Erythroblast (primary cell): Measurements from ENCODE around the gene SF3A1.
A peak's percentile ranks its signal among the peaks of the same experiment; 100 is the strongest.

ENCODE experiments used
- DNase-seq, 2 experiments: peaks; one replicate each; lab custom pipeline; 2025; lab: John Stamatoyannopoulos, UW
- GATA1 ChIP-seq: IDR thresholded peaks from 2 replicates; pipeline ENCODE4 v1.6.1; 2011; ENCODE audit warnings: low read depth, mild to moderate bottlenecking, control low read depth, low read length, moderate library complexity
- POLR2A ChIP-seq: IDR thresholded peaks from 2 replicates; pipeline ENCODE4 v1.6.1; 2011; ENCODE audit warnings: mild to moderate bottlenecking, low read length

Gene SF3A1

GRCh38 chr22:30332994-30333706 is 23.5 kb downstream of the SF3A1 start:
- no peak for DNase-seq
- TF ChIP-seq POLR2A, result peak; percentile 25
- no peak for TF ChIP-seq GATA1

- TF ChIP-seq GATA1, result no peak
- DNase-seq, result no peak
These were observed 24.1 kb downstream of the SF3A1 start for GRCh38 chr22:30332551-30332950.

- DNase-seq, result no peak
- TF ChIP-seq POLR2A (no peak), GATA1 (no peak)
These were observed 28.1 kb downstream of the SF3A1 start for GRCh38 chr22:30328466-30329049.

GRCh38 chr22:30327864-30328345 is 28.8 kb downstream of the SF3A1 start:
- DNase-seq, result peak in 1 of 2 experiments; percentile 37
- TF ChIP-seq GATA1, result no peak
- no peak for TF ChIP-seq POLR2A

GRCh38 chr22:30326706-30327362 is 29.9 kb downstream of the SF3A1 start, which contains the start of gene TBC1D10A:
TSS of gene TBC1D10A (minus strand) at chr22:30326941. CDS start at chr22:30326881, 60 bp downstream.
- peak; percentile 94 to 97 for DNase-seq
- TF ChIP-seq POLR2A (peak; percentile 48), GATA1 (no peak)

- TF ChIP-seq POLR2A (no peak), GATA1 (no peak)
- DNase-seq, result no peak
These were observed 30.4 kb downstream of the SF3A1 start for GRCh38 chr22:30326255-30326705.

GRCh38 chr22:30325724-30326254 is 30.9 kb downstream of the SF3A1 start:
- TF ChIP-seq POLR2A (no peak), GATA1 (no peak)

GRCh38 chr22:30325065-30325720 is 31.5 kb downstream of the SF3A1 start:
- DNase-seq, result no peak
- TF ChIP-seq POLR2A (no peak), GATA1 (no peak)

More at GRCh38 chr22:30325724-30326254, 30.9 kb downstream of the SF3A1 start:
- no peak for DNase-seq

- TF ChIP-seq POLR2A (no peak), GATA1 (no peak)
These were observed 32.5 kb downstream of the SF3A1 start for GRCh38 chr22:30324014-30324730.

GRCh38 chr22:30323246-30323645 is 33.4 kb downstream of the SF3A1 start:
- no peak for DNase-seq
- TF ChIP-seq POLR2A (no peak), GATA1 (no peak)

More at GRCh38 chr22:30324014-30324730, 32.5 kb downstream of the SF3A1 start:
- DNase-seq, result no peak

GRCh38 chr22:30321461-30321860 is 35.2 kb downstream of the SF3A1 start:
- TF ChIP-seq POLR2A (no peak), GATA1 (no peak)
- DNase-seq, result no peak

- TF ChIP-seq POLR2A, result no peak
- no peak for TF ChIP-seq GATA1
- DNase-seq, result no peak
These were observed 36.6 kb downstream of the SF3A1 start for GRCh38 chr22:30320021-30320556.
